Ascending aorta (tissue), 2 donors: Measurements from ENCODE around the gene ZNF618. TPM values are rescaled to one million over a fixed set of nuclear protein-coding genes. Genes with fewer than 3 reads are reported as not detected.

ENCODE experiments used
- DNase-seq, 2 donors: peaks; one replicate each; pipeline ENCODE4 v3.0.0-alpha.2; 2019; ENCODE audit warnings: low spot score in 2 of 2
- H3K27ac ChIP-seq, 2 donors: fragments of 200-600 bp; sonication (generic); one replicate each; pipeline ENCODE4 v1.5.1; 2016 to 2017; ENCODE audit warnings: mild to moderate bottlenecking in 1 of 2
- H3K27me3 ChIP-seq: fragments of 200-600 bp; sonication (generic); one replicate; pipeline ENCODE4 v1.5.1; 2017
- H3K36me3 ChIP-seq, 2 donors: fragments of 200-600 bp; sonication (generic); one replicate each; pipeline ENCODE4 v1.5.1; 2016
- H3K4me1 ChIP-seq, 2 donors: fragments of 200-600 bp; sonication (generic); one replicate each; pipeline ENCODE4 v1.5.1; 2016 to 2017; ENCODE audit warnings: mild to moderate bottlenecking in 1 of 2
- H3K4me3 ChIP-seq, 2 donors: fragments of 200-600 bp; sonication (generic); one replicate each; pipeline ENCODE4 v1.5.1; 2016 to 2017; ENCODE audit warnings: mild to moderate bottlenecking in 1 of 2
- H3K9me3 ChIP-seq, 2 donors: fragments of 200-600 bp; sonication (generic); one replicate each; pipeline ENCODE4 v1.5.1; 2016
- intact Hi-C: fragments of 100-400 bp; cut with DNase I; formaldehyde crosslinking; loops from one replicate; pipeline ENCODE4 v1.15.1; 2023
- total RNA-seq: library from RNA; depleted of rRNA; stranded (reverse); fragments of >200 nt; gene quantifications from one replicate; pipeline ENCODE4 v1.1.0, GENCODE V29; 2016
- TF ChIP-seq, protein P1 (sequence below), 3 experiments: fragments of 200-600 bp in 2 of 3; fragments of 450-650 bp in 1 of 3; sonication (generic) in 2 of 3; IDR thresholded peaks; one replicate each; pipeline ENCODE4 v1.5.1; 2016 to 2019; ENCODE audit warnings: antibody characterized with exemption in 3 of 3, mild to moderate bottlenecking in 1 of 3, moderate library complexity in 1 of 3

Gene ZNF618
- total RNA-seq, 1 donor from 2014 or later, result 16.1 TPM

DNA sequence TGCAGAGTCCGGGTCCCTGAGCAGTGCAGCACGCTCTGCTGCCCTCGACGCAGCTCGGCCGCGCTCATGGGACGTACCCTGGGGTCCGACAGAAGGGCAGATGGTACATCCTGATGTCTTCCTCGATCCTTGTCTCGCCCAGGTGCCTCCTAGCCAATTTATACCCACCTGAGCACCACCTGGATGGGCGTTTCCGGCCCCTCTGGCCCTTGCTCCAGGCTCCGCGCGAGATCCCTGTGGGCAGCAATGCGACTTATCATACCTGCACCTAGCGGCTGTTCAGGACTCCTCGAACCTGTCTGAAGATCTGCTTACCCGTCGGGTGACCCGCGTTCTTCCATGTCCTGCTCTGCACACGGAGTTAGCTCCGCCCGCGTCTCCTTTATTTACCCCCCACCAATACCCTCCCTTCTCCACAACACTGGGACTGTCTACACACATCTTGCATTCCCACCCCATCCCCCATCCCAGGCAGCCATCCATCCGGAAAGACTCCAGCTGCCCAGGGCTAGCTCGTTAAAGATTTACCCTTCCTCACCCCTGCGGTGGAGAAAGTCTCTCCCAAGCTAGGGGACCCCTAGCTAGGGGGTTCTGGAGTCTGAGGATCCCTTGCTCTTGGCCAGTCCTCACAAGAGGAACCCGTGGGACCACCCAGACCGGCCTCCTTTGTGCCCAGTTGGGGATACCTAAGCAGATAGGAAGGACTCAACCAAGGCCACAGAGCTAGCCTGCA, 223.0 kb downstream of the ZNF618 start, which contains the start of gene KIF12:
Gene KIF12 (minus strand): TSS at position 357 of the 733 bp plus-strand sequence. CDS start 16 bp downstream, at position 341.
- H3K4me1 ChIP-seq, result peaks cover 3 to 7% of the 10 kb centered on the region in 2 donors
- peaks cover 4% of the 10 kb centered on the region for H3K27me3 ChIP-seq
- no peak for DNase-seq
- H3K9me3 ChIP-seq, result no peaks in the 10 kb centered on the region
- no peaks in the 10 kb centered on the region for H3K36me3 ChIP-seq
- intact Hi-C loops, result no loop called here
- peak within 1 kb of the TSS; percentile 53 to 66 for H3K4me3 ChIP-seq
- no peak within 1 kb of the TSS for H3K27ac ChIP-seq
- TF ChIP-seq, protein P1, sequence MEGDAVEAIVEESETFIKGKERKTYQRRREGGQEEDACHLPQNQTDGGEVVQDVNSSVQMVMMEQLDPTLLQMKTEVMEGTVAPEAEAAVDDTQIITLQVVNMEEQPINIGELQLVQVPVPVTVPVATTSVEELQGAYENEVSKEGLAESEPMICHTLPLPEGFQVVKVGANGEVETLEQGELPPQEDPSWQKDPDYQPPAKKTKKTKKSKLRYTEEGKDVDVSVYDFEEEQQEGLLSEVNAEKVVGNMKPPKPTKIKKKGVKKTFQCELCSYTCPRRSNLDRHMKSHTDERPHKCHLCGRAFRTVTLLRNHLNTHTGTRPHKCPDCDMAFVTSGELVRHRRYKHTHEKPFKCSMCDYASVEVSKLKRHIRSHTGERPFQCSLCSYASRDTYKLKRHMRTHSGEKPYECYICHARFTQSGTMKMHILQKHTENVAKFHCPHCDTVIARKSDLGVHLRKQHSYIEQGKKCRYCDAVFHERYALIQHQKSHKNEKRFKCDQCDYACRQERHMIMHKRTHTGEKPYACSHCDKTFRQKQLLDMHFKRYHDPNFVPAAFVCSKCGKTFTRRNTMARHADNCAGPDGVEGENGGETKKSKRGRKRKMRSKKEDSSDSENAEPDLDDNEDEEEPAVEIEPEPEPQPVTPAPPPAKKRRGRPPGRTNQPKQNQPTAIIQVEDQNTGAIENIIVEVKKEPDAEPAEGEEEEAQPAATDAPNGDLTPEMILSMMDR (IDR thresholded peaks at IDR 0.05), result no peak

DNA sequence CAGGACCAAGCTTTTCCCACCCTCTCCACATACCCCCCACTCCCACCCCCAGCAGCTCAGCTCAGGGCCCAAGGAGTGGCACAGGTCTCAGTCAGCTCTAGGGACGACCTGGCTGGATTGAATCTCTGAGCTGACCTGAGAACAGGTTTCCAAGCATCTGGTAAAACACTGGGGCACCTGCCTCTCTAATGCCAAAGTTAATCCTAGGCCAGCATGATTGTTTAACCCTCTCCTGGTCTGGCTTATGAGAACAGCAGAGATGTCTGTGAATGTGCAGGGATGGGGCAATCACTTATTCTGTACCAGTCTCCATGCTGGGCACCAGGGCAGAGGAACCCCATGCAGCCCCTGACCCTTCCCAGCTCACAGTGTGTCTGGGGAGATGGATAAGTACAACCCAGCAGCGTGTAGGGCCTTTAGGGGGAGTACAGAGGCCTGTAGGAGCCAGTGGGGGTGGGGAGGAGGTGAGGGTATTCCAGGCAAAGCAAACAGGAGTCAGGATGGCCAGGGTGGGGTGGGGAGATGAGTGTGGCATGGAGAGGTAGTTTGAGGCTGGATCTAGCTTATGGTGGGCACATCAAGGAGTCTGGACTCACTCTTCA, 223.7 kb downstream of the ZNF618 start:
- intact Hi-C loops, result no loop called here
- TF ChIP-seq, protein P1 (IDR thresholded peaks at IDR 0.05), result no peak
- no peak for DNase-seq

DNA sequence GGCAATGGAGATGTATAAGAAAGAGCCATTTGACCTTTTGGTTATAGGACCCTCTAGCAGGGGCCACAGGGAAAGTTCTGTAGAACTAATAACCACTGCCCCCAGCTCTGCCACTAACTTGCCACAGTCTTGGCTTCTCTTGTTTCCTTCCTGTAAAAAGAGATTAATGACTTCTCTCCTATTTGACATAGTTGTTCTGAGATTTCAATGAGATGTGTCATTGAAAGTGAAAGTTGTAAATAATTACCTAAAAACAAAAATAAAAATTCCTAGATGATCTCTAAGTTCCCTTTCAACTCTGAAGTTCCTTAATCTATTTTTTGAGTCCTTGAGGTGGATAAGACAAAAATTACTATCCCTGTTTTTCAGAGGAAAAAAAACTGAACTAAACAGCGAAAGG, 224.4 kb downstream of the ZNF618 start:
- H3K4me3 ChIP-seq, result no peak overlapping the region
- H3K9me3 ChIP-seq, result no peaks in the 10 kb centered on the region
- peaks cover 4% of the 10 kb centered on the region for H3K27me3 ChIP-seq
- TF ChIP-seq, protein P1 (IDR thresholded peaks at IDR 0.05), result no peak
- peaks cover 3 to 7% of the 10 kb centered on the region in 2 donors for H3K4me1 ChIP-seq
- no peaks in the 10 kb centered on the region for H3K36me3 ChIP-seq
- no peak overlapping the region for H3K27ac ChIP-seq
- intact Hi-C loops, result no loop called here
- DNase-seq, result no peak

More for the DNA sequence above, 223.7 kb downstream of the ZNF618 start:
- H3K9me3 ChIP-seq, result no peaks in the 10 kb centered on the region
- H3K4me3 ChIP-seq, result no peak overlapping the region
- H3K27ac ChIP-seq, result no peak overlapping the region
- H3K4me1 ChIP-seq, result peaks cover 3 to 7% of the 10 kb centered on the region in 2 donors
- no peaks in the 10 kb centered on the region for H3K36me3 ChIP-seq
- H3K27me3 ChIP-seq, result peaks cover 4% of the 10 kb centered on the region

DNA sequence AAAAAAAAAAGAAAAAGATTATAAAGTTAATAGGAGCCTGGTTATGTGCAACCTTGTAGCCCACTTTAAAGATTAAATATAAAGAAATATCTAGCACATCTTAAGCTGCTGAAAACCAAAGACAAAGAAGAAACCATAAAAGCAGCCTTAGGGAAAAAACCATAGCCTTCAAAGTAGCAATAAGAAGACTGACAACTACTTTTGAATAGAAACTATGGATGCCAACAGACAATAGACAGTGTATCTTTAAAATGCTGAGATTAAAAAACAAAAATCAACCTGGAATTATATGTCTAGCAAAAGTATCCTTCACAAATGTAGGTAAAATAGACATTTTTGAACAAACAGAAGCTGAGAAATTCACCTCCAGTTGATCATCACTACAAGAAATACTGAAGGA, 226.4 kb downstream of the ZNF618 start:
- intact Hi-C loops, result no loop called here
- Histone ChIP-seq H3K4me3 (no peak overlapping the region), H3K9me3 (no peaks in the 10 kb centered on the region), H3K4me1 (peaks cover 3 to 7% of the 10 kb centered on the region in 2 donors), H3K27me3 (peaks cover 4% of the 10 kb centered on the region), H3K36me3 (no peaks in the 10 kb centered on the region), H3K27ac (no peak overlapping the region)
- no peak for DNase-seq
- TF ChIP-seq, protein P1 (IDR thresholded peaks at IDR 0.05), result no peak

DNA sequence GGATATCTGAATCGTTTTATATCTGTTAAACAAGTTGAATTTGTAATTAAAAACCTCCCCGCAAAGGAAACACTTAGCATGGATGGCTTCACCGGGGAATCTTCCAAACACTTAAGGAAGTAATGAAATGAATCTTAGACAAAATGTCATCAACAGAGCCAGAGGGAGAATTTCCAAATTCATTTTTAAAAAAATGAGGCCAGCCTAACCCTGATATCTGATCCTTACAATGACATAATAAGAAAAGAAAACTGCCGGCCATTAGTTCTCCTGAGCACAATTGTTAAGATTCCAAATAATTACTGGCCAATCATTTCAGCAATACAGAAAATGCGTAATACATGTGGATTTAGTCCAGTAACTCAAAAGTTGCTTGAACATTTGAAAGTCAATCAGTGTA, 229.1 kb downstream of the ZNF618 start:
- intact Hi-C loops, result no loop called here
- no peaks in the 10 kb centered on the region for H3K4me1 ChIP-seq
- TF ChIP-seq, protein P1 (IDR thresholded peaks at IDR 0.05), result no peak

More for the DNA sequence above, 229.1 kb downstream of the ZNF618 start:
- Histone ChIP-seq H3K9me3 (no peaks in the 10 kb centered on the region), H3K4me3 (no peak overlapping the region), H3K27ac (no peak overlapping the region), H3K36me3 (no peaks in the 10 kb centered on the region), H3K27me3 (no peaks in the 10 kb centered on the region)
- DNase-seq, result no peak

Other genes starting within 250 kb of the ZNF618 start
- gene AMBP, start 202.0 kb downstream of the ZNF618 start, total RNA-seq, result 6.6 TPM
- gene KIF12, start 223.0 kb downstream of the ZNF618 start, total RNA-seq, result not detected